GM23338 (cell line): ENCODE data around the gene BICD2. TPM values are rescaled to one million over a fixed set of nuclear protein-coding genes. Genes with fewer than 3 reads are reported as not detected.

Experiments used
- ATAC-seq: fragments of 200-7000 bp; cut with Tn5 transposase; 3 replicates; pipeline ENCODE4 v1.9.1; 2020
- DNase-seq: peaks from one replicate; pipeline ENCODE4 v3.0.0-alpha.2; 2015; ENCODE audit warnings: low spot score
- H2AFZ ChIP-seq: fragments of 200-600 bp; sonication (generic); 2 replicates; pipeline ENCODE4 v1.8.0; 2016; ENCODE audit warnings: antibody characterized with exemption, mild to moderate bottlenecking, moderate library complexity
- H3F3A ChIP-seq: fragments of 200-600 bp; sonication (generic); replicated peaks from 2 replicates; pipeline ENCODE4 v1.8.0; 2017; ENCODE audit warnings: antibody characterized with exemption, mixed run types, low read depth
- H3K27ac ChIP-seq: fragments of 200-600 bp; sonication (generic); 2 replicates; pipeline ENCODE4 v1.6.1; 2016; ENCODE audit warnings: low read depth
- H3K27me3 ChIP-seq: fragments of 200-600 bp; sonication (generic); 2 replicates; pipeline ENCODE4 v1.8.0; 2016; ENCODE audit warnings: mild to moderate bottlenecking, mixed run types, moderate library complexity; ENCODE audit not compliant: insufficient read depth
- H3K36me3 ChIP-seq: fragments of 200-600 bp; sonication (generic); 2 replicates; pipeline ENCODE4 v1.8.0; 2016; ENCODE audit warnings: mild to moderate bottlenecking; ENCODE audit not compliant: insufficient read depth
- H3K4me1 ChIP-seq: fragments of 200-600 bp; sonication (generic); 2 replicates; pipeline ENCODE4 v1.8.0; 2016; ENCODE audit warnings: mild to moderate bottlenecking, moderate library complexity; ENCODE audit not compliant: insufficient read depth
- H3K4me2 ChIP-seq: fragments of 200-600 bp; sonication (generic); 2 replicates; pipeline ENCODE4 v1.7.1; 2017; ENCODE audit warnings: mixed run types
- H3K4me3 ChIP-seq: fragments of 200-600 bp; sonication (generic); 2 replicates; pipeline ENCODE4 v1.6.1; 2016; ENCODE audit warnings: mixed run types
- H3K79me2 ChIP-seq: fragments of 200-600 bp; sonication (generic); replicated peaks from 2 replicates; pipeline ENCODE4 v1.8.0; 2017; ENCODE audit warnings: mild to moderate bottlenecking; ENCODE audit not compliant: insufficient read depth
- H3K9me2 ChIP-seq: fragments of 200-600 bp; sonication (generic); 2 replicates; pipeline ENCODE4 v1.8.0; 2017; ENCODE audit not compliant: insufficient read depth
- H4K20me1 ChIP-seq: fragments of 200-600 bp; sonication (generic); replicated peaks from 2 replicates; pipeline ENCODE4 v1.8.0; 2017; ENCODE audit warnings: mild to moderate bottlenecking; ENCODE audit not compliant: insufficient read depth
- H3K27ac Mint-ChIP-seq: 2 replicates; pipeline ENCODE4 v1.8.0; 2020; ENCODE audit warnings: inconsistent platforms, mild to moderate bottlenecking, moderate library complexity, mixed read lengths
- H3K27me3 Mint-ChIP-seq: 3 replicates; pipeline ENCODE4 v1.8.0; 2022; ENCODE audit warnings: low read depth, mild to moderate bottlenecking, moderate library complexity, mixed read lengths, inconsistent platforms; ENCODE audit not compliant: insufficient read depth, poor library complexity
- H3K36me3 Mint-ChIP-seq: 3 replicates; pipeline ENCODE4 v1.8.0; 2021; ENCODE audit warnings: low read depth, mild to moderate bottlenecking, inconsistent platforms, moderate library complexity, mixed read lengths
- H3K4me1 Mint-ChIP-seq: 3 replicates; pipeline ENCODE4 v1.8.0; 2020; ENCODE audit warnings: mild to moderate bottlenecking, inconsistent platforms, mixed read lengths
- H3K4me3 Mint-ChIP-seq: 3 replicates; pipeline ENCODE4 v1.8.0; 2021; ENCODE audit warnings: moderate library complexity, mild to moderate bottlenecking, inconsistent platforms, mixed read lengths
- H3K9me3 Mint-ChIP-seq: 3 replicates; pipeline ENCODE4 v1.8.0; 2020; ENCODE audit warnings: moderate library complexity, mild to moderate bottlenecking, inconsistent platforms, mixed read lengths
- CREB1 ChIP-seq: fragments of 250-450 bp; sonication (Bioruptor Pico); IDR thresholded peaks from 2 replicates; pipeline ENCODE4 v1.5.0; 2020; ENCODE audit warnings: low read depth, mild to moderate bottlenecking, moderate library complexity
- EZH2 ChIP-seq: fragments of 200-600 bp; sonication (generic); IDR thresholded peaks from one replicate; pipeline ENCODE4 v1.8.0; 2017; ENCODE audit warnings: antibody characterized with exemption, mild to moderate bottlenecking, low read depth; ENCODE audit not compliant: unreplicated experiment
- EZH2phosphoT487 ChIP-seq: fragments of 200-600 bp; sonication (generic); IDR thresholded peaks from one replicate; pipeline ENCODE4 v1.8.1; 2018; ENCODE audit warnings: antibody characterized with exemption; ENCODE audit not compliant: unreplicated experiment
- JUNB ChIP-seq: IDR thresholded peaks from one replicate; pipeline ENCODE4 v1.6.1; 2016; ENCODE audit warnings: antibody characterized with exemption; ENCODE audit not compliant: unreplicated experiment
- NANOG ChIP-seq: IDR thresholded peaks from 2 replicates; pipeline ENCODE4 v1.6.1; 2016; ENCODE audit warnings: antibody characterized with exemption, borderline replicate concordance
- POLR2AphosphoS5 ChIP-seq: IDR thresholded peaks from 2 replicates; pipeline ENCODE4 v1.6.1; 2016; ENCODE audit warnings: antibody characterized with exemption, low read depth
- STAT1 ChIP-seq: IDR thresholded peaks from one replicate; pipeline ENCODE4 v1.6.1; 2016; ENCODE audit warnings: antibody characterized with exemption; ENCODE audit not compliant: unreplicated experiment
- ZNF114 ChIP-seq: fragments of 250-450 bp; sonication (Bioruptor Pico); IDR thresholded peaks from 2 replicates; pipeline ENCODE4 v1.5.0; 2020; ENCODE audit warnings: mild to moderate bottlenecking, moderate library complexity
- ZNF331 ChIP-seq: fragments of 250-450 bp; sonication (Bioruptor Pico); IDR thresholded peaks from 2 replicates; pipeline ENCODE4 v1.5.0; 2020; ENCODE audit warnings: low read depth, mild to moderate bottlenecking, moderate library complexity
- polyA plus RNA-seq: library from polyadenylated mRNA; unstranded; fragments of >200 nt; fragmentation: Nextera tagmentation; extraction: Ambion mirVana; gene quantifications from 2 replicates; pipeline ENCODE4 v1.2.1, GENCODE V29; 2016
- total RNA-seq: library from RNA; depleted of rRNA; stranded (reverse); fragments of >200 nt; shearing (Covaris generic); gene quantifications from 2 replicates; pipeline ENCODE4 v1.2.3, GENCODE V29; 2014
- TF ChIP-seq, protein P1 (sequence below): IDR thresholded peaks from one replicate; pipeline ENCODE4 v1.6.1; 2018; ENCODE audit warnings: antibody characterized with exemption; ENCODE audit not compliant: unreplicated experiment
- TF ChIP-seq, protein P2 (sequence below): fragments of 250-450 bp; sonication (Bioruptor Pico); IDR thresholded peaks from 2 replicates; pipeline ENCODE4 v1.5.0; 2020; ENCODE audit warnings: mild to moderate bottlenecking, moderate library complexity
- TF ChIP-seq, protein P3 (sequence below): IDR thresholded peaks from 2 replicates; pipeline ENCODE4 v1.6.1; 2016; ENCODE audit warnings: antibody characterized with exemption
- TF ChIP-seq, protein P4 (sequence below), 2 experiments: fragments of 200-600 bp in 1 of 2; sonication (generic) in 1 of 2; conservative IDR thresholded peaks; 2 replicates each; pipeline versions ENCODE4 v1.5.1 to v1.6.1; 2016 to 2017; ENCODE audit warnings: antibody characterized with exemption in 2 of 2, low read depth in 2 of 2, mild to moderate bottlenecking in 2 of 2, moderate library complexity in 1 of 2

Gene BICD2
- total and polyA plus RNA-seq, 2 experiments from 2014 or later: 8.7 to 34.3 TPM

DNA sequence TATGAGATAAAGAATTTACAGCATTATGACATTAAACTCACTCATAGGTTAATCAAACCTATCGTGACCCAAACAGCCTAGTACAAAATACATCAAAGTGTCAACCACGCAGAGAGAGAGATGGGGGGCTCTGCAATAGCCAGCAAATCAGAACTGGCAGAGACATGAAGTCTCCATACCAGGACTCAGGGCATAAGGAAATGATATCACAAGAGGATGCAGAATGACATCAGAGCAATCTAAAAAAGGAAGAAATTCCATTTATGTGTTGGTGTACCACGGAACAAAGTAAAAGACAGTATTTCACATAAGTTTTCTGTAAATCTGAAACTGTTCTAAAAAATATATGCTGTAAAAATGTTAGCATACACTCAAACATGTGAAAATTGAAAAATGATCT lies 24.6 kb downstream of the BICD2 start:
- Histone ChIP-seq H3K4me2 (no peak overlapping the region), H3K4me1 (peaks cover 6% of the 10 kb centered on the region; the same call in 1 of the 2 replicates), H3K27ac (no peak overlapping the region), H3K9me2 (no peaks in the 10 kb centered on the region), H3F3A (no peaks in the 10 kb centered on the region), H3K36me3 (no peaks in the 10 kb centered on the region), H3K79me2 (peaks cover 92% of the 10 kb centered on the region), H2AFZ (no peak overlapping the region), H3K27me3 (no peaks in the 10 kb centered on the region), H4K20me1 (peaks cover 45% of the 10 kb centered on the region), H3K4me3 (no peak overlapping the region)
- TF ChIP-seq, protein P1, sequence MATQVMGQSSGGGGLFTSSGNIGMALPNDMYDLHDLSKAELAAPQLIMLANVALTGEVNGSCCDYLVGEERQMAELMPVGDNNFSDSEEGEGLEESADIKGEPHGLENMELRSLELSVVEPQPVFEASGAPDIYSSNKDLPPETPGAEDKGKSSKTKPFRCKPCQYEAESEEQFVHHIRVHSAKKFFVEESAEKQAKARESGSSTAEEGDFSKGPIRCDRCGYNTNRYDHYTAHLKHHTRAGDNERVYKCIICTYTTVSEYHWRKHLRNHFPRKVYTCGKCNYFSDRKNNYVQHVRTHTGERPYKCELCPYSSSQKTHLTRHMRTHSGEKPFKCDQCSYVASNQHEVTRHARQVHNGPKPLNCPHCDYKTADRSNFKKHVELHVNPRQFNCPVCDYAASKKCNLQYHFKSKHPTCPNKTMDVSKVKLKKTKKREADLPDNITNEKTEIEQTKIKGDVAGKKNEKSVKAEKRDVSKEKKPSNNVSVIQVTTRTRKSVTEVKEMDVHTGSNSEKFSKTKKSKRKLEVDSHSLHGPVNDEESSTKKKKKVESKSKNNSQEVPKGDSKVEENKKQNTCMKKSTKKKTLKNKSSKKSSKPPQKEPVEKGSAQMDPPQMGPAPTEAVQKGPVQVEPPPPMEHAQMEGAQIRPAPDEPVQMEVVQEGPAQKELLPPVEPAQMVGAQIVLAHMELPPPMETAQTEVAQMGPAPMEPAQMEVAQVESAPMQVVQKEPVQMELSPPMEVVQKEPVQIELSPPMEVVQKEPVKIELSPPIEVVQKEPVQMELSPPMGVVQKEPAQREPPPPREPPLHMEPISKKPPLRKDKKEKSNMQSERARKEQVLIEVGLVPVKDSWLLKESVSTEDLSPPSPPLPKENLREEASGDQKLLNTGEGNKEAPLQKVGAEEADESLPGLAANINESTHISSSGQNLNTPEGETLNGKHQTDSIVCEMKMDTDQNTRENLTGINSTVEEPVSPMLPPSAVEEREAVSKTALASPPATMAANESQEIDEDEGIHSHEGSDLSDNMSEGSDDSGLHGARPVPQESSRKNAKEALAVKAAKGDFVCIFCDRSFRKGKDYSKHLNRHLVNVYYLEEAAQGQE: no peak
- no peak for TF ChIP-seq NANOG
- TF ChIP-seq, protein P2, sequence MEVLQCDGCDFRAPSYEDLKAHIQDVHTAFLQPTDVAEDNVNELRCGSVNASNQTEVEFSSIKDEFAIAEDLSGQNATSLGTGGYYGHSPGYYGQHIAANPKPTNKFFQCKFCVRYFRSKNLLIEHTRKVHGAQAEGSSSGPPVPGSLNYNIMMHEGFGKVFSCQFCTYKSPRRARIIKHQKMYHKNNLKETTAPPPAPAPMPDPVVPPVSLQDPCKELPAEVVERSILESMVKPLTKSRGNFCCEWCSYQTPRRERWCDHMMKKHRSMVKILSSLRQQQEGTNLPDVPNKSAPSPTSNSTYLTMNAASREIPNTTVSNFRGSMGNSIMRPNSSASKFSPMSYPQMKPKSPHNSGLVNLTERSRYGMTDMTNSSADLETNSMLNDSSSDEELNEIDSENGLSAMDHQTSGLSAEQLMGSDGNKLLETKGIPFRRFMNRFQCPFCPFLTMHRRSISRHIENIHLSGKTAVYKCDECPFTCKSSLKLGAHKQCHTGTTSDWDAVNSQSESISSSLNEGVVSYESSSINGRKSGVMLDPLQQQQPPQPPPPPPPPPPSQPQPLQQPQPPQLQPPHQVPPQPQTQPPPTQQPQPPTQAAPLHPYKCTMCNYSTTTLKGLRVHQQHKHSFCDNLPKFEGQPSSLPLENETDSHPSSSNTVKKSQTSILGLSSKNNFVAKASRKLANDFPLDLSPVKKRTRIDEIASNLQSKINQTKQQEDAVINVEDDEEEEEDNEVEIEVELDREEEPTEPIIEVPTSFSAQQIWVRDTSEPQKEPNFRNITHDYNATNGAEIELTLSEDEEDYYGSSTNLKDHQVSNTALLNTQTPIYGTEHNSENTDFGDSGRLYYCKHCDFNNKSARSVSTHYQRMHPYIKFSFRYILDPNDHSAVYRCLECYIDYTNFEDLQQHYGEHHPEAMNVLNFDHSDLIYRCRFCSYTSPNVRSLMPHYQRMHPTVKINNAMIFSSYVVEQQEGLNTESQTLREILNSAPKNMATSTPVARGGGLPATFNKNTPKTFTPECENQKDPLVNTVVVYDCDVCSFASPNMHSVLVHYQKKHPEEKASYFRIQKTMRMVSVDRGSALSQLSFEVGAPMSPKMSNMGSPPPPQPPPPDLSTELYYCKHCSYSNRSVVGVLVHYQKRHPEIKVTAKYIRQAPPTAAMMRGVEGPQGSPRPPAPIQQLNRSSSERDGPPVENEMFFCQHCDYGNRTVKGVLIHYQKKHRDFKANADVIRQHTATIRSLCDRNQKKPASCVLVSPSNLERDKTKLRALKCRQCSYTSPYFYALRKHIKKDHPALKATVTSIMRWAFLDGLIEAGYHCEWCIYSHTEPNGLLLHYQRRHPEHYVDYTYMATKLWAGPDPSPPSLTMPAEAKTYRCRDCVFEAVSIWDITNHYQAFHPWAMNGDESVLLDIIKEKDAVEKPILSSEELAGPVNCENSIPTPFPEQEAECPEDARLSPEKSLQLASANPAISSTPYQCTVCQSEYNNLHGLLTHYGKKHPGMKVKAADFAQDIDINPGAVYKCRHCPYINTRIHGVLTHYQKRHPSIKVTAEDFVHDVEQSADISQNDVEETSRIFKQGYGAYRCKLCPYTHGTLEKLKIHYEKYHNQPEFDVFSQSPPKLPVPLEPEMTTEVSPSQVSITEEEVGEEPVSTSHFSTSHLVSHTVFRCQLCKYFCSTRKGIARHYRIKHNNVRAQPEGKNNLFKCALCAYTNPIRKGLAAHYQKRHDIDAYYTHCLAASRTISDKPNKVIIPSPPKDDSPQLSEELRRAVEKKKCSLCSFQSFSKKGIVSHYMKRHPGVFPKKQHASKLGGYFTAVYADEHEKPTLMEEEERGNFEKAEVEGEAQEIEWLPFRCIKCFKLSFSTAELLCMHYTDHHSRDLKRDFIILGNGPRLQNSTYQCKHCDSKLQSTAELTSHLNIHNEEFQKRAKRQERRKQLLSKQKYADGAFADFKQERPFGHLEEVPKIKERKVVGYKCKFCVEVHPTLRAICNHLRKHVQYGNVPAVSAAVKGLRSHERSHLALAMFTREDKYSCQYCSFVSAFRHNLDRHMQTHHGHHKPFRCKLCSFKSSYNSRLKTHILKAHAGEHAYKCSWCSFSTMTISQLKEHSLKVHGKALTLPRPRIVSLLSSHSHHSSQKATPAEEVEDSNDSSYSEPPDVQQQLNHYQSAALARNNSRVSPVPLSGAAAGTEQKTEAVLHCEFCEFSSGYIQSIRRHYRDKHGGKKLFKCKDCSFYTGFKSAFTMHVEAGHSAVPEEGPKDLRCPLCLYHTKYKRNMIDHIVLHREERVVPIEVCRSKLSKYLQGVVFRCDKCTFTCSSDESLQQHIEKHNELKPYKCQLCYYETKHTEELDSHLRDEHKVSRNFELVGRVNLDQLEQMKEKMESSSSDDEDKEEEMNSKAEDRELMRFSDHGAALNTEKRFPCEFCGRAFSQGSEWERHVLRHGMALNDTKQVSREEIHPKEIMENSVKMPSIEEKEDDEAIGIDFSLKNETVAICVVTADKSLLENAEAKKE: no peak
- no peak for TF ChIP-seq JUNB
- no peak for TF ChIP-seq ZNF331 (CRISPR knock-in tag)
- TF ChIP-seq, protein P3, sequence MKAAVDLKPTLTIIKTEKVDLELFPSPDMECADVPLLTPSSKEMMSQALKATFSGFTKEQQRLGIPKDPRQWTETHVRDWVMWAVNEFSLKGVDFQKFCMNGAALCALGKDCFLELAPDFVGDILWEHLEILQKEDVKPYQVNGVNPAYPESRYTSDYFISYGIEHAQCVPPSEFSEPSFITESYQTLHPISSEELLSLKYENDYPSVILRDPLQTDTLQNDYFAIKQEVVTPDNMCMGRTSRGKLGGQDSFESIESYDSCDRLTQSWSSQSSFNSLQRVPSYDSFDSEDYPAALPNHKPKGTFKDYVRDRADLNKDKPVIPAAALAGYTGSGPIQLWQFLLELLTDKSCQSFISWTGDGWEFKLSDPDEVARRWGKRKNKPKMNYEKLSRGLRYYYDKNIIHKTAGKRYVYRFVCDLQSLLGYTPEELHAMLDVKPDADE: no peak
- TF ChIP-seq EZH2phosphoT487: no peak
- no peak for TF ChIP-seq POLR2AphosphoS5
- no peak for TF ChIP-seq STAT1
- no peak for TF ChIP-seq EZH2
- no peak for TF ChIP-seq ZNF114 (CRISPR knock-in tag)
- TF ChIP-seq CREB1 (CRISPR knock-in tag): no peak
- TF ChIP-seq, protein P4, sequence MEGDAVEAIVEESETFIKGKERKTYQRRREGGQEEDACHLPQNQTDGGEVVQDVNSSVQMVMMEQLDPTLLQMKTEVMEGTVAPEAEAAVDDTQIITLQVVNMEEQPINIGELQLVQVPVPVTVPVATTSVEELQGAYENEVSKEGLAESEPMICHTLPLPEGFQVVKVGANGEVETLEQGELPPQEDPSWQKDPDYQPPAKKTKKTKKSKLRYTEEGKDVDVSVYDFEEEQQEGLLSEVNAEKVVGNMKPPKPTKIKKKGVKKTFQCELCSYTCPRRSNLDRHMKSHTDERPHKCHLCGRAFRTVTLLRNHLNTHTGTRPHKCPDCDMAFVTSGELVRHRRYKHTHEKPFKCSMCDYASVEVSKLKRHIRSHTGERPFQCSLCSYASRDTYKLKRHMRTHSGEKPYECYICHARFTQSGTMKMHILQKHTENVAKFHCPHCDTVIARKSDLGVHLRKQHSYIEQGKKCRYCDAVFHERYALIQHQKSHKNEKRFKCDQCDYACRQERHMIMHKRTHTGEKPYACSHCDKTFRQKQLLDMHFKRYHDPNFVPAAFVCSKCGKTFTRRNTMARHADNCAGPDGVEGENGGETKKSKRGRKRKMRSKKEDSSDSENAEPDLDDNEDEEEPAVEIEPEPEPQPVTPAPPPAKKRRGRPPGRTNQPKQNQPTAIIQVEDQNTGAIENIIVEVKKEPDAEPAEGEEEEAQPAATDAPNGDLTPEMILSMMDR (conservative IDR thresholded peaks at IDR 0.05; ENCODE audit: low read depth in 2 of 2): no peak
- no peak for ATAC-seq
- no peak for DNase-seq
- peaks cover 50% of the 10 kb centered on the region for H3K4me1 Mint-ChIP-seq
- no peaks in the 10 kb centered on the region for H3K9me3 Mint-ChIP-seq
- peaks cover 1% of the 10 kb centered on the region for H3K27me3 Mint-ChIP-seq
- no peak overlapping the region for H3K4me3 Mint-ChIP-seq
- H3K36me3 Mint-ChIP-seq: no peaks in the 10 kb centered on the region
- no peak overlapping the region for H3K27ac Mint-ChIP-seq
